HepG2 (cell line): ENCODE data around the gene NEK8. TPM values are rescaled to one million over a fixed set of nuclear protein-coding genes. Genes with fewer than 3 reads are reported as not detected.

ENCODE experiments used
- ATRX ChIP-seq: sonication (generic); formaldehyde crosslinking; IDR thresholded peaks from 2 replicates; pipeline ENCODE4 v1.4.0; 2020; ENCODE audit warnings: missing genetic modification reagents, borderline replicate concordance
- KLF13 ChIP-seq: sonication (generic); formaldehyde crosslinking; IDR thresholded peaks from 2 replicates; pipeline ENCODE4 v1.4.0; 2020; ENCODE audit warnings: mild to moderate bottlenecking, missing genetic modification reagents
- SIN3B ChIP-seq: fragments of 150-350 bp; IDR thresholded peaks from 2 replicates; pipeline ENCODE4 v1.6.1; 2014; ENCODE audit warnings: low read length
- SP5 ChIP-seq: IDR thresholded peaks from 2 replicates; pipeline ENCODE4 v1.6.1; 2016; ENCODE audit warnings: low read depth, borderline replicate concordance
- ZNF143 ChIP-seq: sonication (generic); formaldehyde crosslinking; IDR thresholded peaks from 2 replicates; pipeline ENCODE4 v1.4.0; 2020; ENCODE audit warnings: missing genetic modification reagents
- ZNF30 ChIP-seq: sonication (generic); formaldehyde crosslinking; IDR thresholded peaks from 2 replicates; pipeline ENCODE4 v1.5.0; 2020; ENCODE audit warnings: mild to moderate bottlenecking, missing genetic modification reagents
- ZNF317 ChIP-seq: sonication (generic); formaldehyde crosslinking; IDR thresholded peaks from 2 replicates; pipeline ENCODE4 v1.5.0; 2020; ENCODE audit warnings: mild to moderate bottlenecking, missing genetic modification reagents
- ZZZ3 ChIP-seq: sonication (generic); formaldehyde crosslinking; IDR thresholded peaks from 2 replicates; pipeline ENCODE4 v1.4.0; 2020; ENCODE audit warnings: missing genetic modification reagents, mild to moderate bottlenecking, borderline replicate concordance
- polyA plus RNA-seq, 8 experiments: library from polyadenylated mRNA; depleted of rRNA in 3 of 8; stranded (reverse) in 7 of 8; unstranded in 1 of 8; fragments of >200 nt; fragmentation: Illumina TruSeq in 4 of 8; extraction: Trizol in 4 of 8; gene quantifications; 2 replicates each; pipeline versions ENCODE4 v1.2.1 to v1.2.3, GENCODE V29; 2011 to 2016; ENCODE audit warnings: low read depth in 4 of 8, missing spikeins in 1 of 8, mixed read lengths in 1 of 8; ENCODE audit not compliant: insufficient read depth in 1 of 8
- total RNA-seq, 5 experiments: library from RNA; depleted of rRNA; stranded (reverse); fragments of >200 nt; fragmentation: Illumina TruSeq; extraction: Trizol; gene quantifications; 2 replicates each; pipeline ENCODE4 v1.2.3, GENCODE V29; 2016; ENCODE audit warnings: low read depth in 1 of 5
- TF ChIP-seq, protein P1 (sequence below): IDR thresholded peaks from 2 replicates; pipeline ENCODE4 v1.6.1; 2012; ENCODE audit warnings: low read length, improper control_type of control experiment
- TF ChIP-seq, protein P2 (sequence below): sonication (generic); formaldehyde crosslinking; IDR thresholded peaks from 2 replicates; pipeline ENCODE4 v1.9.0; 2021; ENCODE audit warnings: mild to moderate bottlenecking, missing genetic modification reagents
- TF ChIP-seq, protein P3 (sequence below): sonication (generic); formaldehyde crosslinking; IDR thresholded peaks from 2 replicates; pipeline ENCODE4 v1.4.0; 2020; ENCODE audit warnings: missing genetic modification reagents
- TF ChIP-seq, protein P4 (sequence below): sonication (generic); formaldehyde crosslinking; IDR thresholded peaks from 2 replicates; pipeline ENCODE4 v1.4.0; 2020; ENCODE audit warnings: missing genetic modification reagents, borderline replicate concordance
- TF ChIP-seq, protein P5 (sequence below): sonication (generic); formaldehyde crosslinking; conservative IDR thresholded peaks from 2 replicates; pipeline ENCODE4 v1.8.0; 2022; ENCODE audit warnings: low read depth, missing genetic modification reagents

Gene NEK8
- total and polyA plus RNA-seq, 2 of the 13 experiments (the other 11 are each of a cell fraction or from before 2014, with no cell fraction given): 5.8 to 13.5 TPM

DNA sequence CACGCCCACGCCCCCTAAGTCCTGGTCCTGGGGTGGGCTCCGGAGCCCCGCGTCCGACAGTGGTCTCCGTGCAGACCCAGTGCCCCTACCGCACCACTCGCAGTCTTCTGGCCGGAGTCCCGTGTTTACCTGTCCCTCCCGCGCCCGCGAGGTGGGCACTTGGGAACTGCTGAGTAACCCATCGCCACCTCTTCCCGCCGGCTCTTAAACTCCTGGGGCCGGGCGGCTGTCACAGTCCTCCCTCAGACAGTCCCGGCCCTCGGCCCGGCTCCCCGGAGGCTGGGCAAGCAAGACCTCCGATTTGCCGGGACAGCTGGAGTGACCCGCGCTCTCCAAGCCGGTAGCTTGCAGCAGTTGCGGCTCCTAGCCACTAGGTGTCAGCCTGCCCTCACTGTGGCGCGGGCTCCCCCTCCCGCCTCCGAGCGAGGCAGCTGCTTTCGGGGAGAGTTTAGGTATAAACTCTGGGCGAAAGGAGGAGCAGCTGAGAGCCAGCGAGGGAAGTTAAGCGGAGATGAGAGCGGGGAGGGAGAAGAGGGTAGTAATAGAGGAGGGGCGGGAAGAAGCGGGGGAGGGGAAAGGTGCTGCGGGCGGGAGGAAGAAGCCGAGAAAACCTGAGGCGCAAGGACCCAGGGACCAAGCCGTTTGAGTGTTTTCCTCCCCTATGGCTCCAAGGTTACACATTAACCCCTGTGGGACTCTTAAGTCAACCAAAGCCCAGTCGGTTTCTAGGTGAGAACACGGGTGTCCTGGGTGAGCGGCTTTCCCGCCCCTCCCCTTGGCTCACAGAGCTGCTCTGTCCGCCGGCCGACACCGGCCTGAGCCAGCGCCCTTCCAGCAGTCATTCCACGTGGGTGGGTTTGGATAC lies 1.7 kb upstream of the NEK8 start (continued):
- TF ChIP-seq, protein P1, sequence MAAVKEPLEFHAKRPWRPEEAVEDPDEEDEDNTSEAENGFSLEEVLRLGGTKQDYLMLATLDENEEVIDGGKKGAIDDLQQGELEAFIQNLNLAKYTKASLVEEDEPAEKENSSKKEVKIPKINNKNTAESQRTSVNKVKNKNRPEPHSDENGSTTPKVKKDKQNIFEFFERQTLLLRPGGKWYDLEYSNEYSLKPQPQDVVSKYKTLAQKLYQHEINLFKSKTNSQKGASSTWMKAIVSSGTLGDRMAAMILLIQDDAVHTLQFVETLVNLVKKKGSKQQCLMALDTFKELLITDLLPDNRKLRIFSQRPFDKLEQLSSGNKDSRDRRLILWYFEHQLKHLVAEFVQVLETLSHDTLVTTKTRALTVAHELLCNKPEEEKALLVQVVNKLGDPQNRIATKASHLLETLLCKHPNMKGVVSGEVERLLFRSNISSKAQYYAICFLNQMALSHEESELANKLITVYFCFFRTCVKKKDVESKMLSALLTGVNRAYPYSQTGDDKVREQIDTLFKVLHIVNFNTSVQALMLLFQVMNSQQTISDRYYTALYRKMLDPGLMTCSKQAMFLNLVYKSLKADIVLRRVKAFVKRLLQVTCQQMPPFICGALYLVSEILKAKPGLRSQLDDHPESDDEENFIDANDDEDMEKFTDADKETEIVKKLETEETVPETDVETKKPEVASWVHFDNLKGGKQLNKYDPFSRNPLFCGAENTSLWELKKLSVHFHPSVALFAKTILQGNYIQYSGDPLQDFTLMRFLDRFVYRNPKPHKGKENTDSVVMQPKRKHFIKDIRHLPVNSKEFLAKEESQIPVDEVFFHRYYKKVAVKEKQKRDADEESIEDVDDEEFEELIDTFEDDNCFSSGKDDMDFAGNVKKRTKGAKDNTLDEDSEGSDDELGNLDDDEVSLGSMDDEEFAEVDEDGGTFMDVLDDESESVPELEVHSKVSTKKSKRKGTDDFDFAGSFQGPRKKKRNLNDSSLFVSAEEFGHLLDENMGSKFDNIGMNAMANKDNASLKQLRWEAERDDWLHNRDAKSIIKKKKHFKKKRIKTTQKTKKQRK: no peak
- TF ChIP-seq SP5 (CRISPR knock-in tag) (peak; percentile 64), ZNF30 (no peak), KLF13 (peak; percentile 85; the same call in 1 of the 2 replicates), ZNF143 (CRISPR knock-in tag) (peak; percentile 21; the same call in 1 of the 2 replicates), SIN3B (peak; percentile 66; the same call in 1 of the 2 replicates), ZNF317 (CRISPR knock-in tag) (no peak), ZZZ3 (CRISPR knock-in tag) (no peak), ATRX (CRISPR knock-in tag) (no peak)
- TF ChIP-seq, protein P2, sequence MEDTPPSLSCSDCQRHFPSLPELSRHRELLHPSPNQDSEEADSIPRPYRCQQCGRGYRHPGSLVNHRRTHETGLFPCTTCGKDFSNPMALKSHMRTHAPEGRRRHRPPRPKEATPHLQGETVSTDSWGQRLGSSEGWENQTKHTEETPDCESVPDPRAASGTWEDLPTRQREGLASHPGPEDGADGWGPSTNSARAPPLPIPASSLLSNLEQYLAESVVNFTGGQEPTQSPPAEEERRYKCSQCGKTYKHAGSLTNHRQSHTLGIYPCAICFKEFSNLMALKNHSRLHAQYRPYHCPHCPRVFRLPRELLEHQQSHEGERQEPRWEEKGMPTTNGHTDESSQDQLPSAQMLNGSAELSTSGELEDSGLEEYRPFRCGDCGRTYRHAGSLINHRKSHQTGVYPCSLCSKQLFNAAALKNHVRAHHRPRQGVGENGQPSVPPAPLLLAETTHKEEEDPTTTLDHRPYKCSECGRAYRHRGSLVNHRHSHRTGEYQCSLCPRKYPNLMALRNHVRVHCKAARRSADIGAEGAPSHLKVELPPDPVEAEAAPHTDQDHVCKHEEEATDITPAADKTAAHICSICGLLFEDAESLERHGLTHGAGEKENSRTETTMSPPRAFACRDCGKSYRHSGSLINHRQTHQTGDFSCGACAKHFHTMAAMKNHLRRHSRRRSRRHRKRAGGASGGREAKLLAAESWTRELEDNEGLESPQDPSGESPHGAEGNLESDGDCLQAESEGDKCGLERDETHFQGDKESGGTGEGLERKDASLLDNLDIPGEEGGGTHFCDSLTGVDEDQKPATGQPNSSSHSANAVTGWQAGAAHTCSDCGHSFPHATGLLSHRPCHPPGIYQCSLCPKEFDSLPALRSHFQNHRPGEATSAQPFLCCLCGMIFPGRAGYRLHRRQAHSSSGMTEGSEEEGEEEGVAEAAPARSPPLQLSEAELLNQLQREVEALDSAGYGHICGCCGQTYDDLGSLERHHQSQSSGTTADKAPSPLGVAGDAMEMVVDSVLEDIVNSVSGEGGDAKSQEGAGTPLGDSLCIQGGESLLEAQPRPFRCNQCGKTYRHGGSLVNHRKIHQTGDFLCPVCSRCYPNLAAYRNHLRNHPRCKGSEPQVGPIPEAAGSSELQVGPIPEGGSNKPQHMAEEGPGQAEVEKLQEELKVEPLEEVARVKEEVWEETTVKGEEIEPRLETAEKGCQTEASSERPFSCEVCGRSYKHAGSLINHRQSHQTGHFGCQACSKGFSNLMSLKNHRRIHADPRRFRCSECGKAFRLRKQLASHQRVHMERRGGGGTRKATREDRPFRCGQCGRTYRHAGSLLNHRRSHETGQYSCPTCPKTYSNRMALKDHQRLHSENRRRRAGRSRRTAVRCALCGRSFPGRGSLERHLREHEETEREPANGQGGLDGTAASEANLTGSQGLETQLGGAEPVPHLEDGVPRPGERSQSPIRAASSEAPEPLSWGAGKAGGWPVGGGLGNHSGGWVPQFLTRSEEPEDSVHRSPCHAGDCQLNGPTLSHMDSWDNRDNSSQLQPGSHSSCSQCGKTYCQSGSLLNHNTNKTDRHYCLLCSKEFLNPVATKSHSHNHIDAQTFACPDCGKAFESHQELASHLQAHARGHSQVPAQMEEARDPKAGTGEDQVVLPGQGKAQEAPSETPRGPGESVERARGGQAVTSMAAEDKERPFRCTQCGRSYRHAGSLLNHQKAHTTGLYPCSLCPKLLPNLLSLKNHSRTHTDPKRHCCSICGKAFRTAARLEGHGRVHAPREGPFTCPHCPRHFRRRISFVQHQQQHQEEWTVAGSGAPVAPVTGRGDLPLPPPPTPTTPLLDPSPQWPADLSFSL (CRISPR knock-in tag): no peak
- TF ChIP-seq, protein P3, sequence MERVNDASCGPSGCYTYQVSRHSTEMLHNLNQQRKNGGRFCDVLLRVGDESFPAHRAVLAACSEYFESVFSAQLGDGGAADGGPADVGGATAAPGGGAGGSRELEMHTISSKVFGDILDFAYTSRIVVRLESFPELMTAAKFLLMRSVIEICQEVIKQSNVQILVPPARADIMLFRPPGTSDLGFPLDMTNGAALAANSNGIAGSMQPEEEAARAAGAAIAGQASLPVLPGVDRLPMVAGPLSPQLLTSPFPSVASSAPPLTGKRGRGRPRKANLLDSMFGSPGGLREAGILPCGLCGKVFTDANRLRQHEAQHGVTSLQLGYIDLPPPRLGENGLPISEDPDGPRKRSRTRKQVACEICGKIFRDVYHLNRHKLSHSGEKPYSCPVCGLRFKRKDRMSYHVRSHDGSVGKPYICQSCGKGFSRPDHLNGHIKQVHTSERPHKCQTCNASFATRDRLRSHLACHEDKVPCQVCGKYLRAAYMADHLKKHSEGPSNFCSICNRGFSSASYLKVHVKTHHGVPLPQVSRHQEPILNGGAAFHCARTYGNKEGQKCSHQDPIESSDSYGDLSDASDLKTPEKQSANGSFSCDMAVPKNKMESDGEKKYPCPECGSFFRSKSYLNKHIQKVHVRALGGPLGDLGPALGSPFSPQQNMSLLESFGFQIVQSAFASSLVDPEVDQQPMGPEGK (CRISPR knock-in tag): peak; percentile 67
- TF ChIP-seq, protein P4, sequence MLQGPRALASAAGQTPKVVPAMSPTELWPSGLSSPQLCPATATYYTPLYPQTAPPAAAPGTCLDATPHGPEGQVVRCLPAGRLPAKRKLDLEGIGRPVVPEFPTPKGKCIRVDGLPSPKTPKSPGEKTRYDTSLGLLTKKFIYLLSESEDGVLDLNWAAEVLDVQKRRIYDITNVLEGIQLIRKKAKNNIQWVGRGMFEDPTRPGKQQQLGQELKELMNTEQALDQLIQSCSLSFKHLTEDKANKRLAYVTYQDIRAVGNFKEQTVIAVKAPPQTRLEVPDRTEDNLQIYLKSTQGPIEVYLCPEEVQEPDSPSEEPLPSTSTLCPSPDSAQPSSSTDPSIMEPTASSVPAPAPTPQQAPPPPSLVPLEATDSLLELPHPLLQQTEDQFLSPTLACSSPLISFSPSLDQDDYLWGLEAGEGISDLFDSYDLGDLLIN (CRISPR knock-in tag): peak; percentile 21; the same call in 1 of the 2 replicates
- TF ChIP-seq, protein P5, sequence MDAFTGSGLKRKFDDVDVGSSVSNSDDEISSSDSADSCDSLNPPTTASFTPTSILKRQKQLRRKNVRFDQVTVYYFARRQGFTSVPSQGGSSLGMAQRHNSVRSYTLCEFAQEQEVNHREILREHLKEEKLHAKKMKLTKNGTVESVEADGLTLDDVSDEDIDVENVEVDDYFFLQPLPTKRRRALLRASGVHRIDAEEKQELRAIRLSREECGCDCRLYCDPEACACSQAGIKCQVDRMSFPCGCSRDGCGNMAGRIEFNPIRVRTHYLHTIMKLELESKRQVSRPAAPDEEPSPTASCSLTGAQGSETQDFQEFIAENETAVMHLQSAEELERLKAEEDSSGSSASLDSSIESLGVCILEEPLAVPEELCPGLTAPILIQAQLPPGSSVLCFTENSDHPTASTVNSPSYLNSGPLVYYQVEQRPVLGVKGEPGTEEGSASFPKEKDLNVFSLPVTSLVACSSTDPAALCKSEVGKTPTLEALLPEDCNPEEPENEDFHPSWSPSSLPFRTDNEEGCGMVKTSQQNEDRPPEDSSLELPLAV (CRISPR knock-in tag): no peak
